Uterus (tissue), 4 donors: Measurements from ENCODE around the gene KNOP1. TPM values are rescaled to one million over a fixed set of nuclear protein-coding genes. Genes with fewer than 3 reads are reported as not detected.
"Not testable (repeated sequence)": the region's sequence is repeated elsewhere in the genome, so short reads cannot be mapped to it uniquely, and the experiment has no call there.

Experiments used
- DNase-seq, 2 donors: peaks; one replicate each; pipeline ENCODE4 v3.0.0-alpha.2; 2019 to 2020
- H3K27ac ChIP-seq, 2 donors: fragments of 200-600 bp; sonication (generic); 1 replicate in 1 of 2; 2 replicates in 1 of 2; pipeline ENCODE4 v1.5.1; 2016 to 2018
- H3K27me3 ChIP-seq, 2 donors: fragments of 200-600 bp; sonication (generic); one replicate each; pipeline ENCODE4 v1.5.1; 2018 to 2019; ENCODE audit warnings: control low read depth in 1 of 2
- H3K36me3 ChIP-seq, 2 donors: fragments of 200-600 bp; sonication (generic); one replicate each; pipeline ENCODE4 v1.5.1; 2019; ENCODE audit warnings: control low read depth in 1 of 2
- H3K4me1 ChIP-seq, 2 donors: fragments of 200-600 bp; sonication (generic); one replicate each; pipeline ENCODE4 v1.5.1; 2018 to 2019; ENCODE audit warnings: control low read depth in 1 of 2
- H3K4me3 ChIP-seq, 2 donors: fragments of 200-600 bp; sonication (generic); 1 replicate in 1 of 2; 2 replicates in 1 of 2; pipeline ENCODE4 v1.5.1; 2018 to 2019; ENCODE audit warnings: mild to moderate bottlenecking in 1 of 2
- H3K9me3 ChIP-seq, 2 donors: fragments of 200-600 bp; sonication (generic); one replicate each; pipeline ENCODE4 v1.5.1; 2019; ENCODE audit warnings: control low read depth in 1 of 2
- POLR2A ChIP-seq, 2 donors: fragments of 450-650 bp; IDR thresholded peaks; one replicate each; pipeline ENCODE4 v1.6.1; 2016; ENCODE audit warnings: antibody characterized with exemption in 2 of 2, mild to moderate bottlenecking in 1 of 2, moderate library complexity in 1 of 2
- intact Hi-C: fragments of 100-400 bp; cut with DNase I; formaldehyde crosslinking; loops from one replicate; pipeline ENCODE4 v1.15.1; 2023; ENCODE audit warnings: low total_unique reads
- total RNA-seq, 4 donors: library from RNA; depleted of rRNA in 3 of 4; stranded (reverse); fragments of >200 nt in 3 of 4; gene quantifications; one replicate each; pipeline versions ENCODE4 v1.1.0 to v1.2.4, GENCODE V29; 2014 to 2023
- TF ChIP-seq, protein P1 (sequence below), 4 experiments: fragments of 200-600 bp in 2 of 4; fragments of 450-650 bp in 2 of 4; sonication (generic) in 2 of 4; IDR thresholded peaks; one replicate each; pipeline ENCODE4 v1.5.1; 2016 to 2019; ENCODE audit warnings: antibody characterized with exemption in 4 of 4, mild to moderate bottlenecking in 2 of 4, moderate library complexity in 1 of 4
- donor health status: DM: yes; HTN: yes; CAD: no.

The KNOP1 gene
- total RNA-seq, 4 donors from 2014 or later, result 1.5 to 20.5 (median 9.4) TPM

DNA sequence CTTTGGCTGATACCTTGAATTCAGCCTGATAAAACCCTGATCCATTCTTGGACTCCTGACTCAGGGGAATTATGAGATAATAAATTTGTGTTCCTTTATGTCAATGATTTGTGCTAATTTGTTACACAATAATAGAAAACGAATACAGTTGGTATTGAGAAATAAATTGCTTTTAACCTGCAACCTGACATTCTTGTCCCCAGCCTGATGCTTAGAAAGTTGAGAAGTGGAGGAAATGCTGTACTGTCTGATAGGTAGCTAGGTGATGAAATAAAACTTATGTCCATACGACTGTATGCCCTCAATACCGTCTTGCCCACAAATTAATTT is 10.6 kb upstream of the KNOP1 start:
- H3K36me3 ChIP-seq, result no peaks in the 10 kb centered on the region
- H3K4me1 ChIP-seq, result no peaks in the 10 kb centered on the region
- no peak overlapping the region for H3K4me3 ChIP-seq
- no peaks in the 10 kb centered on the region for H3K27me3 ChIP-seq
- TF ChIP-seq POLR2A (IDR thresholded peaks at IDR 0.05), result no peak
- no peaks in the 10 kb centered on the region for H3K9me3 ChIP-seq
- intact Hi-C loops, result no loop called here
- H3K27ac ChIP-seq, result no peak overlapping the region
- DNase-seq, result no peak

- intact Hi-C loops, result no loop called here
- no peaks in the 10 kb centered on the region for H3K9me3 ChIP-seq
- TF ChIP-seq POLR2A (IDR thresholded peaks at IDR 0.05), result no peak
- TF ChIP-seq, protein P1, sequence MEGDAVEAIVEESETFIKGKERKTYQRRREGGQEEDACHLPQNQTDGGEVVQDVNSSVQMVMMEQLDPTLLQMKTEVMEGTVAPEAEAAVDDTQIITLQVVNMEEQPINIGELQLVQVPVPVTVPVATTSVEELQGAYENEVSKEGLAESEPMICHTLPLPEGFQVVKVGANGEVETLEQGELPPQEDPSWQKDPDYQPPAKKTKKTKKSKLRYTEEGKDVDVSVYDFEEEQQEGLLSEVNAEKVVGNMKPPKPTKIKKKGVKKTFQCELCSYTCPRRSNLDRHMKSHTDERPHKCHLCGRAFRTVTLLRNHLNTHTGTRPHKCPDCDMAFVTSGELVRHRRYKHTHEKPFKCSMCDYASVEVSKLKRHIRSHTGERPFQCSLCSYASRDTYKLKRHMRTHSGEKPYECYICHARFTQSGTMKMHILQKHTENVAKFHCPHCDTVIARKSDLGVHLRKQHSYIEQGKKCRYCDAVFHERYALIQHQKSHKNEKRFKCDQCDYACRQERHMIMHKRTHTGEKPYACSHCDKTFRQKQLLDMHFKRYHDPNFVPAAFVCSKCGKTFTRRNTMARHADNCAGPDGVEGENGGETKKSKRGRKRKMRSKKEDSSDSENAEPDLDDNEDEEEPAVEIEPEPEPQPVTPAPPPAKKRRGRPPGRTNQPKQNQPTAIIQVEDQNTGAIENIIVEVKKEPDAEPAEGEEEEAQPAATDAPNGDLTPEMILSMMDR (IDR thresholded peaks at IDR 0.05), result no peak
Observed at GRCh38 chr16:19722981-19723380, 5.0 kb upstream of the KNOP1 start.

GRCh38 chr16:19722269-19722952 is 4.4 kb upstream of the KNOP1 start:
- Histone ChIP-seq H3K36me3 (no peaks in the 10 kb centered on the region), H3K4me1 (no peaks in the 10 kb centered on the region), H3K27me3 (no peaks in the 10 kb centered on the region), H3K9me3 (no peaks in the 10 kb centered on the region), H3K4me3 (no peak overlapping the region), H3K27ac (no peak overlapping the region)
- intact Hi-C loops, result no loop called here
- DNase-seq, result no peak
- TF ChIP-seq, protein P1 (IDR thresholded peaks at IDR 0.05), result no peak
- no peak for TF ChIP-seq POLR2A (IDR thresholded peaks at IDR 0.05)

More at GRCh38 chr16:19722981-19723380, 5.0 kb upstream of the KNOP1 start:
- no peaks in the 10 kb centered on the region for H3K4me1 ChIP-seq
- no peak overlapping the region for H3K27ac ChIP-seq
- no peaks in the 10 kb centered on the region for H3K36me3 ChIP-seq
- no peak for DNase-seq
- H3K27me3 ChIP-seq, result no peaks in the 10 kb centered on the region
- no peak overlapping the region for H3K4me3 ChIP-seq

- Histone ChIP-seq H3K36me3 (no peaks in the 10 kb centered on the region), H3K9me3 (no peaks in the 10 kb centered on the region), H3K4me3 (peak overlapping the region; percentile 65 to 99), H3K27me3 (no peaks in the 10 kb centered on the region), H3K4me1 (no peaks in the 10 kb centered on the region), H3K27ac (peak overlapping the region; percentile 16 to 84)
- TF ChIP-seq POLR2A (IDR thresholded peaks at IDR 0.05), result no peak
- TF ChIP-seq, protein P1 (IDR thresholded peaks at IDR 0.05), result no peak
- intact Hi-C loops, result no loop called here
- DNase-seq, result no peak
Observed at GRCh38 chr16:19718624-19718965, 568 bp upstream of the KNOP1 start.

DNA sequence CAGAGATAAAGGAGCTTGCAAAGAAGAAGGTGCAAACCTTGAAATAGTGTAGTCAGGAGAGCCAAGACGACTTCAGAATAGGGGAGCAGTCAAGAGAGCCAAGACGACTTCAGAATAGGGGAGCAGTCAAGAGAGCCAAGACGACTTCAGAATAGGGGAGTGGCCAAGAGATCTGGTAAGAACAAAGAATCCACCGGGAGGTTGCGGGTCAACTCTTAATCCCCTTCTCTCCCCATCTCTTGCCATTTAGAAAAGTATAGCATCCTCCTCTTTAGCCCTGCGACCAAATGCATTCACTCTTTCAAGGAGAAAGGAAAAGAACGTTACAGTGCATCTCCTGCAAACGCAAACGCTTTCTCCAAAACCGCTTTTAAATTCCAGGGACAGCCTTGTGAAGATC is 713 bp downstream of the KNOP1 start:
- peak overlapping the region; percentile 69 to 84 for H3K27ac ChIP-seq
- TF ChIP-seq, protein P1 (IDR thresholded peaks at IDR 0.05), result no peak
- no peak for TF ChIP-seq POLR2A (IDR thresholded peaks at IDR 0.05)
- H3K9me3 ChIP-seq, result no peaks in the 10 kb centered on the region
- no peaks in the 10 kb centered on the region for H3K4me1 ChIP-seq
- peak overlapping the region; percentile 65 to 99 for H3K4me3 ChIP-seq
- intact Hi-C loops, result no loop called here
- no peaks in the 10 kb centered on the region for H3K36me3 ChIP-seq
- no peak for DNase-seq
- H3K27me3 ChIP-seq, result no peaks in the 10 kb centered on the region

DNA sequence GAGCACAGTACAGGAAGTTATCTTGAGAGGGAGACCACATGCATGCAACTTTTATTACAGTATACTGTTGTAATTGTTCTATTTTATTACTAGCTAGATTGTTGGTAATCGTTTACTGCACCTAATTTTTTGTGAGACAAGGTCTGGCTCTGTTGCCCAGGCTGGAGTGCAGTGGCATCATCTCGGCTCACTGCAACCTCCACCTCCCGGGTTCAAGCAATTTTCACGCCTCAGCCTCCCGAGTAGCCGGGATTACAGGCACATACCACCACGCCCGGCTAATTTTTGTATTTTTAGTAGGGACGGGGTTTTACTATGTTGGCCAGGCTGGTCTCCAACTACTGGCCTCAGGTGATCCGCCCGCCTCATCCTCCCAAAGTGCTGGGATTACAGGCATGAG is 1.3 kb downstream of the KNOP1 start:
- H3K4me1 ChIP-seq, DNase-seq, intact Hi-C loops, H3K27me3 ChIP-seq, H3K9me3 ChIP-seq, H3K36me3 ChIP-seq: not testable (repeated sequence)
- Histone ChIP-seq H3K4me3 (peak overlapping the region; percentile 65 to 99), H3K27ac (peak overlapping the region in 1 of 2 donors; percentile 69)
